ENCODE data around the gene AIFM3. TPM values are rescaled to one million over a fixed set of nuclear protein-coding genes. Genes with fewer than 3 reads are reported as not detected.

AIFM3 gene
- total and polyA plus RNA-seq, 2 of the 4 experiments (the other 2 are of a cell fraction) = 0.09 to 0.18 TPM

- BruUV-seq (replicated peaks) = no TSS peak
- WGBS, 2 experiments (ENCODE audit: extremely low coverage in 2 of 2, insufficient read length in 1 of 2) = 100% methylated on average over 1 of the region's 1 CpG; no CpG with 5 or more reads in 1 of the 2 experiments
- Histone ChIP-seq H3K27me3 (ENCODE audit: control insufficient read depth, insufficient read depth, low read length) (no peaks in the 10 kb centered on the region), H2BK5ac (ENCODE audit: low read depth, low read length, poor library complexity, severe bottlenecking) (no peak overlapping the region), H3K4me2 (ENCODE audit: low read depth, low read length) (no peak overlapping the region), H3K4me3 (ENCODE audit: insufficient read depth, low read depth, low read length) (no peak overlapping the region), H2BK120ac (ENCODE audit: low read depth, low read length) (no peak overlapping the region), H3K36me3 (ENCODE audit: control insufficient read depth, insufficient read depth, low read length) (peaks cover 38% of the 10 kb centered on the region), H4K8ac (ENCODE audit: low read depth in 2 of 2, low read length in 2 of 2) (no peak overlapping the region), H4K91ac (ENCODE audit: insufficient read depth, low read depth, low read length) (no peak overlapping the region), H3K9me3 (ENCODE audit: control insufficient read depth, insufficient read depth, low read length) (no peaks in the 10 kb centered on the region), H2BK15ac (ENCODE audit: low read depth, low read length) (no peak overlapping the region), H4K20me1 (ENCODE audit: insufficient read depth, low read length) (no peaks in the 10 kb centered on the region), H3K23ac (ENCODE audit: low read depth, low read length) (no peak overlapping the region), H3K56ac (ENCODE audit: extremely low read depth, insufficient read depth, low read length) (no peak overlapping the region), H3K4me1 (ENCODE audit: control insufficient read depth, insufficient read depth, low read length) (peaks cover 9% of the 10 kb centered on the region), H3K4ac (ENCODE audit: low read depth, low read length) (no peak overlapping the region), H3K9ac (ENCODE audit: low read depth, low read length) (no peak overlapping the region), H2AK5ac (ENCODE audit: low read depth, low read length) (no peak overlapping the region), H2AK9ac (replicated peaks; ENCODE audit: low read depth, low read length, poor library complexity) (no peak overlapping the region), H2BK20ac (ENCODE audit: low read depth, low read length) (no peak overlapping the region), H3K14ac (replicated peaks; ENCODE audit: low read depth, low read length) (no peak overlapping the region), H3K27ac (ENCODE audit: insufficient read depth, low read length) (no peak overlapping the region), H4K5ac (ENCODE audit: low read depth, low read length) (no peak overlapping the region), H3K79me1 (ENCODE audit: low read depth in 1 of 2, low read length in 2 of 2) (peaks cover 23 to 42% of the 10 kb centered on the region in 2 experiments), H2AFZ (replicated peaks; ENCODE audit: low read length, poor library complexity) (no peak overlapping the region), H3K18ac (ENCODE audit: low read depth, low read length) (no peak overlapping the region), H3K9me1 (ENCODE audit: insufficient read depth, low read length) (peaks cover 10% of the 10 kb centered on the region; the same call in 1 of the 2 replicates)
- intact Hi-C loops (cut with micrococcal nuclease) (no loop called here), dilution Hi-C loops (cut with HindIII; ENCODE audit: low sequenced_read_pairs, unreplicated experiment) (no loop called here), in situ Hi-C loops (cut with MboI; ENCODE audit: low sequenced_read_pairs) (no loop called here)
- ChIA-PET POLR2A (ENCODE audit: unreplicated experiment) (interaction anchor here (0.6 kb wide), 1 partner anchor 18 kb away, joined by 3 read pairs; no protein-coding TSS in a partner anchor), CTCF (no interaction called here)
- DNase-seq (no peak), ATAC-seq (ENCODE audit: low read depth) (no peak)
- TF ChIP-seq SMC3 (IDR thresholded peaks at IDR 0.05; ENCODE audit: low read depth, low read length) (no peak), RAD21 (IDR thresholded peaks at IDR 0.05; ENCODE audit: low read length) (no peak), POLR2A (IDR thresholded peaks at IDR 0.05; ENCODE audit: low read depth, low read length) (no peak), NFE2L2 (IDR thresholded peaks at IDR 0.05; ENCODE audit: low read depth, low read length) (no peak)
Observed at GRCh38 chr22:20986365-20986764, 19.3 kb downstream of the AIFM3 start.

Data from IMR-90 (cell line).